ENCODE data around the gene TRPV6. TPM values are rescaled to one million over a fixed set of nuclear protein-coding genes. Genes with fewer than 3 reads are reported as not detected.

Gene TRPV6
- total and polyA plus RNA-seq, 4 donors: 0.40 to 1.2 (median 0.53) TPM

DNA sequence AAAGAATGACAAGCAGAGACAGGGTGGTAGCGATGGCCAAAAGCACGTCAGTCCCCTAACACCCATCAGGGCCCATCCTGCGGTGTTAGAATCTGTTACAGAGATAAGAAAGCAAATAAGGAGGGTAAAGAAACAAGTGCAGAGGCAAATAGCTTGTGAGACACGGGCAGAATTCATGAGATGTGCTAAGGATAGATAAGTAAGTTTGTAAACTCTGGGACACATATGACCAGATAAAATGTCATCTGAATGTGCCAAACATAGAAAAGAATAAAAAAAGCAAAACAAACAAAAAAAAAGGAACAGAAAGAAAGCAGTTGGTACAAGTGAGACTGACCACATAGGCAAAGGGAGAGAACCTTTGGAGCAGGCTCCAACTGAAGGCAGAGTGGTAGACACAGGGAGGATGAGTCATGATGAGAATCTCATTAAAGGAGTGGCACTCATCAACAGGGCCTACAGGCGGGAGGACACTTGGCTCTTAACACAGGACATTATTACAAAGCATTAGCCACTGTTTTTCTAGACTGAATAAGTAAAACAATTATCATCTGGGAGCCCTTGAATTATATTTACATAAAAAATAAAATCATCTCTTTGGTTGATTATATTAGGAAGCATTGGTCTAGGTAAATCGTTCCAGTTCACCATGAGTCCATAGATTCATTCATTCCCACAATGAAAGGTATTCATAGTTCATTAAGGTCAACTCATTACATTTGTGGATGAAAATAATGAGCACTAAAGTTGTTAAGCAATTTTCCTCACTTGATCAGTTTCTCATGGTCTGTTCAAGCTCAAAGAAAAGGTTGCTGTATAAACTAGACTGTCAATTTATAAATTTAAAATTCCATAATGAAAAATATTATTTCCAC is 52.1 kb downstream of the TRPV6 start:
- Histone ChIP-seq H3K4me3 (no peak overlapping the region), H3K27me3 (ENCODE audit: control insufficient read depth in 3 of 3, insufficient read depth in 3 of 3, low read length in 2 of 3) (peaks cover 0 to 3% (median 0%) of the 10 kb centered on the region in 3 donors), H3K4me1 (ENCODE audit: control insufficient read depth in 5 of 5, insufficient read depth in 5 of 5, low read length in 5 of 5) (no peaks in the 10 kb centered on the region), H3K27ac (ENCODE audit: low read depth in 1 of 2, low read length in 1 of 2) (no peak overlapping the region), H3K36me3 (ENCODE audit: control insufficient read depth in 4 of 4, insufficient read depth in 4 of 4, low read length in 4 of 4) (no peaks in the 10 kb centered on the region), H3K9me3 (ENCODE audit: control insufficient read depth in 4 of 4, insufficient read depth in 3 of 4, low read length in 3 of 4) (no peaks in the 10 kb centered on the region), H3K9ac (ENCODE audit: insufficient read depth in 1 of 2, low read length in 2 of 2) (no peak overlapping the region)
- no peak for ATAC-seq (ENCODE audit: insufficient read depth, low FRiP score)
- WGBS, 2 donors: 64 to 81% methylated on average over 6 of the region's 6 CpGs
- TF ChIP-seq, protein P1, sequence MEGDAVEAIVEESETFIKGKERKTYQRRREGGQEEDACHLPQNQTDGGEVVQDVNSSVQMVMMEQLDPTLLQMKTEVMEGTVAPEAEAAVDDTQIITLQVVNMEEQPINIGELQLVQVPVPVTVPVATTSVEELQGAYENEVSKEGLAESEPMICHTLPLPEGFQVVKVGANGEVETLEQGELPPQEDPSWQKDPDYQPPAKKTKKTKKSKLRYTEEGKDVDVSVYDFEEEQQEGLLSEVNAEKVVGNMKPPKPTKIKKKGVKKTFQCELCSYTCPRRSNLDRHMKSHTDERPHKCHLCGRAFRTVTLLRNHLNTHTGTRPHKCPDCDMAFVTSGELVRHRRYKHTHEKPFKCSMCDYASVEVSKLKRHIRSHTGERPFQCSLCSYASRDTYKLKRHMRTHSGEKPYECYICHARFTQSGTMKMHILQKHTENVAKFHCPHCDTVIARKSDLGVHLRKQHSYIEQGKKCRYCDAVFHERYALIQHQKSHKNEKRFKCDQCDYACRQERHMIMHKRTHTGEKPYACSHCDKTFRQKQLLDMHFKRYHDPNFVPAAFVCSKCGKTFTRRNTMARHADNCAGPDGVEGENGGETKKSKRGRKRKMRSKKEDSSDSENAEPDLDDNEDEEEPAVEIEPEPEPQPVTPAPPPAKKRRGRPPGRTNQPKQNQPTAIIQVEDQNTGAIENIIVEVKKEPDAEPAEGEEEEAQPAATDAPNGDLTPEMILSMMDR (IDR thresholded peaks at IDR 0.05; ENCODE audit: control extremely low read depth, extremely low read depth): no peak
- no peak for DNase-seq

DNA sequence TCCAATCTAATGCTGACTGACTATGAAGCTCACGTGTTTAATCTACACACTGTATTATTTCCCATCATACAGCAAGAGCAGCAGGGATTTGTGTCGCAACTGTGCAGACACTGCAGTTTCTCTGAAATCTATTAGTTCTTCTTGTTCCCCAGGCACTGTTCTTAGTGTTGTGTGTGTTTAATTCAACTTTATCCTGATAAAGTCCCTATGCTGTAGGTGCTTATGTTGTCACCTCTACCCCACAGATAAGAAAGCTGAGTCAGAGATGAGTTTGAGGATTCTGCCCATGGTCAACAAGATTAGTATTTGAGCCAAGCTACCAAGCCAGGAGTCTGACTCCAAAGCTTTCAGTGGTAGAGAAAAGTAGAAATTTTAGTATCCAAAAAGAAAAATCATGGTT is 53.1 kb downstream of the TRPV6 start:
- TF ChIP-seq, protein P1 (IDR thresholded peaks at IDR 0.05; ENCODE audit: control extremely low read depth, extremely low read depth): no peak
- ATAC-seq (ENCODE audit: insufficient read depth, low FRiP score): no peak
- WGBS, 2 donors: 79 to 81% methylated on average over 2 of the region's 2 CpGs

DNA sequence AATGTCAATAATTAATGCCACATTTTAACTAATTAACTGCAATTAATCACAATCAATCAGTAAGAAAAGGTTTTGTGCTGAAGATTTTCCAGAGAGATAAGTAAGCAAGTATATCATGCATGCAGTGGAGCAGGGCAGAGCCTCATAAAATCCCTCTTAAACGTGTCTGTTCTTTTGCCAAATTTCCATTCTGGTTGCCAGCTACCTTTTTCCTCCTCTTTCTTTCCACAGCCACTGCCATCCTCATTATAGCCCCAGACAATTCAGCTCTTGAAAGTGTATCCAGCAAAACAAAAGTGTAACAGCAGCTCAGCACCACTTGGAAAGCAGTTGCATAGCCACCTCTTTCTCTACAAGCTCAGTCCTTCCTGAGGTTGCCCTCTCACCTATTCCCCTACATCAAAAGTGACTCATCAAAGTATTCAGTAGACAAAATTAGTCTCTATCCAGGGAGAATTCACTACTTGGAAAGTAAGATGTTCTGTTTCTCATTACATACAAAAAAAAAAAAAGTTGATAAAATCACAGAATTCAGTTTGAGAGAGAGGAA is 57.5 kb downstream of the TRPV6 start:
- Histone ChIP-seq H3K9ac (ENCODE audit: insufficient read depth in 1 of 2, low read length in 2 of 2) (no peak overlapping the region), H3K36me3 (ENCODE audit: control insufficient read depth in 4 of 4, insufficient read depth in 4 of 4, low read length in 4 of 4) (no peaks in the 10 kb centered on the region), H3K27me3 (ENCODE audit: control insufficient read depth in 3 of 3, insufficient read depth in 3 of 3, low read length in 2 of 3) (peaks cover 0 to 3% (median 0%) of the 10 kb centered on the region in 3 donors), H3K4me1 (ENCODE audit: control insufficient read depth in 5 of 5, insufficient read depth in 5 of 5, low read length in 5 of 5) (no peaks in the 10 kb centered on the region), H3K27ac (ENCODE audit: low read depth in 1 of 2, low read length in 1 of 2) (no peak overlapping the region), H3K9me3 (ENCODE audit: control insufficient read depth in 4 of 4, insufficient read depth in 3 of 4, low read length in 3 of 4) (no peaks in the 10 kb centered on the region), H3K4me3 (no peak overlapping the region)
- 50 to 54% methylated on average over 1 of the region's 1 CpG for WGBS, 2 donors
- ATAC-seq (ENCODE audit: insufficient read depth, low FRiP score) (no peak), DNase-seq (no peak)
- TF ChIP-seq, protein P1 (IDR thresholded peaks at IDR 0.05; ENCODE audit: control extremely low read depth, extremely low read depth): no peak

More for the DNA sequence above, 53.1 kb downstream of the TRPV6 start:
- Histone ChIP-seq H3K36me3 (ENCODE audit: control insufficient read depth in 4 of 4, insufficient read depth in 4 of 4, low read length in 4 of 4) (no peaks in the 10 kb centered on the region), H3K27me3 (ENCODE audit: control insufficient read depth in 3 of 3, insufficient read depth in 3 of 3, low read length in 2 of 3) (peaks cover 0 to 3% (median 0%) of the 10 kb centered on the region in 3 donors), H3K27ac (ENCODE audit: low read depth in 1 of 2, low read length in 1 of 2) (no peak overlapping the region), H3K9ac (ENCODE audit: insufficient read depth in 1 of 2, low read length in 2 of 2) (no peak overlapping the region), H3K9me3 (ENCODE audit: control insufficient read depth in 4 of 4, insufficient read depth in 3 of 4, low read length in 3 of 4) (no peaks in the 10 kb centered on the region), H3K4me3 (no peak overlapping the region), H3K4me1 (ENCODE audit: control insufficient read depth in 5 of 5, insufficient read depth in 5 of 5, low read length in 5 of 5) (no peaks in the 10 kb centered on the region)
- DNase-seq: peak in 2 of 3 donors; percentile 16 to 24
